NCI-H1092 treated with DMSO at 0.1 percent for 48 hours (cell line): Measurements from ENCODE around the gene CABP4.

Experiments used
- DNase-seq: peaks from one replicate; lab custom pipeline; 2025; lab: John Stamatoyannopoulos, UW

Gene CABP4

DNA sequence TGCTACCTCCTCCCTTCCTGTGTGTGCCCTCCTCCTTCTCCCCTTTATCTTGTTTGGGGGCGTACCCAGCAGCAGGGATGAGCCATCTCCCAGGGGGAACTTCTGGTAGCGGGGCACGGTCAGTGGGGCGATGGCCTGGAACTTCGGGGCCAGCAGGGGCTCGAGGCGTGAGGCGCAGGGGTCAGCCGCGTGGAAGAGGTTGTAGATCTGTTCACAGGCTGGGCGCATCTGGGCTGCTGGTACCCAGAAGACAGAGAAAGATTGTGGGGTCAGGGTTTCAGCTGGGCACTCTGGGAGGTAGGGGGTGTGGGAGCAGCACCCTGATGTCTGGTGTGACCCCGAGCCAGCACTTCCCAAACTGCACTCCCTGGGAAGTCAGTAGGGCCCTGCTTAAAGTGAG lies 41.0 kb downstream of the CABP4 start:
- DNase-seq, result no peak

DNA sequence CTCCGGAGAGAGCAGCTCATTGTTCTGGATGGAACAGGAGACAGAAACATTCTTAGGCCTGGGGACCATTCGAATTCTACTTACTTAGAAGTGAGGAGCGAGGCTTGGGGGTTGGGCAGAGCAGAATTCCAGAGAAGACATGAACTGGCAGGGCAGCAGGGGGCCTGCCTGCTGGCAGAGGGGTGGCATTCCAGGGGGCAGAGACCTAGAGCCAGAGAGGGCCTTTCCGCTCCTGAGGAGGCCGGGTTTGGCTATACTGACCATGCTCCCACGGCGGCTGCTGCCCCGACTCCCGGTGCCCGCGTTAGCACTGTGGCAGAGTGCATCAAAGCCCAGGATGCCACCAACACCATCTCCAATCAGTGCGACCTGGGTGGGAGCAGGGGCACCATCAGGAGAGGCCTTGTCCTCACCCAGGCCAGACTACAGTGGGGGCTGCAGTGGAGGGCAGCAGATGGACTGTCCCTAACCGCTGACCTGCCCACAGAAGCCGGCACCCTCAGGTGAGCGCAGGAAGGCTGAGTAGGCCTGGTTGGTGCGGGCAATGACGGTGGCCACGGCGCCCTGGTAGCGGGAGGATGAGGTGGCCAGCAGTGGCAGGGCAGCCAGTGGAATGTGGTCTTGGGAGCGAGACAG lies 42.6 kb downstream of the CABP4 start:
- no peak for DNase-seq

DNA sequence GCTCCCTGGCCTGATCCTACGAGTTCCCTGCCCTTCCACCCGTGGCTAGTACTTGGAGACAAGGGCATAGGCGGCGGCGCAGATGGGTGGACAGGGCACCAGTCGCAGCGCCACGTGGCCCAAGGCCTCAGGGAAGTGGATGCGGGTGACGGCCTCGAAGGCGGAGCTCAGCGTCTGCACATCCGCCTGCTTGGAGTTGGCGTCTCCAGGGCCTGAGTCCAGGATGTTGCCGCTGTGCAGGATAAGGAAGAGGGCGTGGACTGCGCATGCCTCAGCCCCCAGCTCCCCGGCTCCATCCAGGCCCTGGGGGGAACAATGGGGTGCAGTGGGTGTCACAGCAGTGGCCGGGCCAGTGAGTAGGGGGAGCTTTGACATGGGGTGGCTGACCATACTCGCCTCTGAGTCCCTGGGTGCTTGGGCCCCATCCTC lies 43.4 kb downstream of the CABP4 start:
- no peak for DNase-seq

- DNase-seq, result no peak
These were observed 44.8 kb downstream of the CABP4 start for GRCh38 chr11:67499808-67500483.

GRCh38 chr11:67500484-67500821 lies 45.3 kb downstream of the CABP4 start:
- no peak for DNase-seq

DNA sequence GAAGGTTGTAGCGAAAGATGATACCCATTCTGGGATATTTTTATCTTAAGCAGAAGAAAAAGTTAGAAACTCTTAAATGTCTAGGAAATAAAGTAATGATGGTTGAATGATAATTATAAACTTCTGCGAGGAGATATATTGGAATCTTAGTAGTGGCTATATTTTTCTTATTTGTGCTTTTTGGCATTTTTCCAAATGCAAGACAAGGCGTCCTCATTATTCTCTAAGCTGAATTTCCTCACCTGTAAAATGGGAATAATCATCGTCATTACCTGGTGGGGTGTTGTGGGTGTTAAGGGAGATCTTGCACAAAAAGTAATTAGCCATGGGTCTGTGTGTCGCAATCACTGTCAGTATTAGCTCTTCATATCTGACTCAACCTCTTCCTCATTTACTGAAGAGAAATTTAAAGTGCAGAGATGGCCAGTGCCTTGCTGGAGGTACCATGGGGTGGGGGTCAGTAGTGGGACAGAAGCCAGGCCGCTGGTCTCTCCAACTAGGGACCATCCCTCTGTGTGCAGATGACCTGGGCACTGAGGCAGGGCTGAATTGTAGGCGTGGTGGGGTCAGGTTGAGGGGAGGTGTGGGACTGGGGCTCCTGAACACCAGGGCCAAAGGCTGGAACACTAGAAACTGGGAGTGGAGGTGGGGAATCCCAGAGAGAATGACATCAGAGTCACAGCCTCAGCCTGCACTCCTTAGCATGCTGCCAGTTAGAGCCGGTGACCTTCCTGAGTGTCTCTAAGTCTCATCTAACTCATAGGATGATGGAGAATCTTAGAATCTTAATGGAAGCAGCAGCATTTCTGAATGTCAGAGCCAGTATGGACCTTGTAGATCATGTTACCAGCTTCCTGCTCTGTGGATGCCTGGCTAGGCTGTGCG lies 45.9 kb downstream of the CABP4 start:
- no peak for DNase-seq

GRCh38 chr11:67501854-67502253 lies 46.7 kb downstream of the CABP4 start:
- DNase-seq, result no peak

- no peak for DNase-seq
These were observed 47.3 kb downstream of the CABP4 start for GRCh38 chr11:67502328-67502979.

GRCh38 chr11:67503119-67504004 lies 48.2 kb downstream of the CABP4 start:
- no peak for DNase-seq

DNA sequence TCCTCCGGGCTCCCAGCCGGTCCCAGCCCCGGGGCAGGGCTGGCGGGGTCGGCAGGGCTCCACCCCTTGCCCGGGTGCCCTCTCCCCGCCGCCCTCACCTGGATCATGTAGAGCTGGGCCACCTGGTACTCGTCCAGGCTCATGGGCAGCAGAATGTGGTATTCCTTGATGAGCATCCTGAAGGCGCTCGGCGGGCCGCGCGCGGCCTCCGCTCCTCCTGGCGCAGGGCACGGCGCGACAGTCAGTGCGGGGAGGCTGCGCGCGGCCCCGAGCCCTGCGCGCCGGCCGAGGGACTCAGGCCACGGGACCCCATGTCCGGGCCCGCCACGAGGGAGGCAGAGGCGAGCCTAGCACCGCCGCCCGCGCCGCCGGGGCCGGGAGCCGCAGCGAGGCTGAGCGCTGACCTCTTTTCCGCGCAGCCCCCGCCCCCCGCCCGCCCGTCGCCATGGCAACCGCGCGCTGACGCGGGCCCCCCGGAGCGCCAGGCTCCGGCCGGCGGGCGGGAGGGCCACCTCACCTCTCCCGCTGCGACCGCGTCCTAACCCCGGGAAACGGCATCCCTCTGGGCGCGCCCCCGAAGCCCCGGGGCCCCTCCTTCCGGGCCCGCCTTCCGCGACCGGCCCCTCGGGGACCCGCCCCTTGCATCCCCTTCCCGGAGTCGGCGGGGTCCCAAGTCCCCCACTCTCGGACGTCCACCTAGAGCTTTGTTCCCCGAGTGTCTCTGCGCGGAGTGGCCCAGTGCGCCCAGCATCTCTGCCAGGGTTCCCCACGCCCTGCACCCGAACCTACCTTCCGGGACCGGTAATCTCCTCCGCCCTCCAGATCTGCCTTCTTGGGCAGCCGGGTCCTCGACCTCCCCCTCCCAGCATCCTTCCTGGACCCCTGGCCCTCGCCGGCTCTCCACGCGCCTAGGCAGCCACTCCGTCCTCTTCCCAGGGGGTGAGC lies 49.1 kb downstream of the CABP4 start:
- DNase-seq, result peak; percentile 21

GRCh38 chr11:67504950-67505581 lies 49.9 kb downstream of the CABP4 start, which contains the start of gene PITPNM1:
Gene PITPNM1 (minus strand): TSS chr11:67505363. CDS start chr11:67504180, 1,183 bp downstream.
- DNase-seq, result peak; percentile 7

DNA sequence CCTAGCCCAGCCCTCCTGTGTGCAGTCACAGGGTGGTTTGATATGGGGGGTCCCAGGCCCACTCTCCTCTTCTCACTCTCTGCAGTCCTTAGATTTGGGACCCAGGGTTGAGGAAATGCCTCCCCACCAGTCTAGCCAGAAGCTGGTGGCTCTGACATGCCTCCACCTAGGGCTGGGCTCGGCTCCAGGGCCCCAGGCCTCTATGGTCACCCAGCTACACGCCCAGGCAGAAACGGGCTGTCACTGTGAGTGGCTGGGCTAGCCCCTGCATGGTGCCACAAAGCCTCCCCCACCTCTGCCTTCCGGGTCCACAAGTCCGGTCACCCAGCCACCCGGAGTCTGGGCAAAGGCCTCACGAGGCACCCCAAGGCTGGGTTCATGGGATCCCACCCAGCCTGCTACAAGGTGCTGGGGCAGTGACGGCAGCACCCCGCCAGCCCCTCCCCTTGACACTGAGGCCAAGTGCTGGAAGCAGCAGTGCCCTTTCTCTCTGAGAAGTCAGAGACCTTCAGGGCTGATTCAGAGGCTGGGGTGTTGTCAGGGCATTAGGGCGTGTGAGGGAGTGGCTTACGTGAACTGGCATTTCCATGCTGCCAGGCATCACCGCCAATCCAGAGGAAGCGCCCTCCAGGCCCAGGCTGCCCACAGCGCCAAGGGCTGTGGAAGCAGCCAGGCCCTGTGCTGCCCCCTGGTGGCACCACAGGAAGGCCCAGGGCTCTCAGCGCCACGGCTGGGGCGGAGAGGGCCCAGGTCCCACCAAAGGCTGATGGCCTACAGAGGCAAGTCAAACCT lies 50.6 kb downstream of the CABP4 start:
- peak; percentile 72 for DNase-seq

DNA sequence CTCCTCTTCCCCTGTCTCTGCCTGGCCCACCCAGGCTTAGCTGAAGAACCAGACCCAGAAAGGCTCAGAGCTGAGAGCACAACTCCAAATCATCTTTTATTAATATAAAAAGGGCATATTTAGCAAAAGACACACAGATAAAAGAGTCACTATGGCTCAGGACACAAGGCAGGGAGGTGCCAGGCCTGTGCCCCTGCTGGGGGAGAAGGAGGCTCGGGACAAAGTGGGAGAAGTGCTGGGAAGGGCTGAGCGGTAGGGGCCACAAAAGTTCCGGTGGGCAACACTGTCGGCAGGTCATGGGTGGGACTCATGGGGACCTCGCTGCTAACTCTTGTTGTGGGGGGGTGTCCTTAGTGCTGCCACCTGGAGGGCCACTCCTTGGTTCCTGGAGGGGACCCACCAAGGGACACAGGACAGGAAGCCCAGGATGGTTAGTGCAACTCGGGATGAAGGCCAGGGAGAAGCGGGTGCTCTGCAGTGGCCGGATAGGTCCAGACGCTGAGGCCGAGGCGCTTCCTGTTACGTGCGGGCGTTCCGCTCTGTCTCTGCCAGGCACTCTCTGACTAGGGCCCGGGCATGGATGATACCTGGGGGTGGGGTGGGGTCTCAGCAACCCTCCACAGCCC lies 51.4 kb downstream of the CABP4 start:
- no peak for DNase-seq

DNA sequence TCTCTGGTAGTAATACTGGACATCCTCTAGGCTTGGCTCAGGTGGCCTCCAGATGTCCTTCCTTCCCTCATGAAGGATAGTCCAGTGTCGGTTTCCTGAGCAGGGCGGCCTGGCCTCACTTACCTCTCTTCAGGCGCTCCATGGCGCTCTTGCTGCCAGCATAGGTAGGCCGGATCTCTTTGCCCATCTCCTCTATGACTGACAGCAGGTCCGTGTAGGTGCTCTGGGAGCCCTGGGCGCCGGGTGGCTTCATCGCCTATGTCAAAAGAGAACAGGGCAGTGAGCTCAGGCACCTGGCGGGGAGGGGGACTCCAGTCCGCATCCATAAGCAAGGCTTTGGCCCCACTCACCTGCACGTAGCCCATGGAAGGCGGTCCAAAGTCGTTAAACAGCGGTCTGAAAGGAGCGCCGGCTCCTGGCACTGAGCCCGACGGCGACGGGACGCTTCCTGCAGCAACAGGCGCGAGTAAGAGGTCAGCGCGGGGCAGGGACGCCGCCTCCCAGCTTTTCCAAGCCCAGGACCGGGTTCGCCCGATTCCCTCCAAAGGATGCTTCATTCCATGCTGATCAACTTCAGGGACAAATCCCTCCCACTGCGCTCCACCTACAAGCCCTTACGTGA lies 52.2 kb downstream of the CABP4 start:
- no peak for DNase-seq

GRCh38 chr11:67507864-67508485 lies 52.8 kb downstream of the CABP4 start, which contains the start of gene CDK2AP2:
Gene CDK2AP2 (minus strand): TSS chr11:67508162. CDS start chr11:67508082, 80 bp downstream.
- DNase-seq, result peak; percentile 99

DNA sequence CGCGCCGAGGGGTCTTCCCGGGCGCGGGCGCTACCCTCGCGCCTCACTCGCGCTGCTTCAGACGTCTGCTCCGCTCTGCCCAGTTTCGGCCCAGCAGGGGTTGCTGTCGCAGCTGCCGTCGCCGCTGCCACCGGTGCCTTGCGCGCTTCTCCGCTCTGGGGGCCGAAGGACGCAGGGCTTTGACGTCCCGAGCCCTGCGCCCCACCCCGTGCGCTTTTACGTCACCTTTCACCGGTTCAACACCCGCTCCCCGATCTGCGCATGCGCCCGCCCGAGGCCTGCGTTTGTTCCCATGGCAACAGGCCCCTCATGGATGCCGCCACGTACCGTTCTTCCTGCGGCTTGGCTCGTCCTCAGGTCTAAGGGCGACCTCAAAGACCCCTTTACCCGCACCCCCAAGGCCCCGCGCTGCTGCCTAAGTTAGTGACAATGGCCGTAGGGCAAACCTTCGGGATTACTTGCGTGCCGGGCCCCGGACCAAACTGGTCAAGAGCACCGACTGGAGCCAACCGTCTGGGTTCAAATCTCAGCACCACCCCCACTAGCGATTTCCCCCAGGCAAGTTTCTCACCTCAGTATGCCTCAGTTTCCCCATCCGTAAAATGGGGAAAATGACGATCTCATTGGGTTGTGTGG lies 53.5 kb downstream of the CABP4 start:
- peak; percentile 99 for DNase-seq

DNA sequence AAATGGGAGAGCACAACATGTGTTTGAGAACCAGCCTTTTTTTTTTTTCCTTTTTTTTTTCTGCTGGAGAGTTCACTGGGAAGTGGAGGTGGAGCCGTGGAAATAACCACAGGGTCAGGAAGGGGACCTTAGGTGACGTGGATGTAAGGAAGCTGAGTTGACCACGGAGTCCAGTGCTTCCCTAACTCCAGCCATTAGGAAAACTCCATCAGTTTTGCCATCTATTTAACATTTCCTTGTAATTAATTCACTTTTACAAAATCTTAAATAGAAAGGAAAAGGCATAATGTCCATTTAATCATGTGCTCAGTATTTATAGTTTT lies 54.8 kb downstream of the CABP4 start:
- DNase-seq, result no peak
